Right lung (tissue), 5 donors: ENCODE data around the gene CCR2. TPM values are rescaled to one million over a fixed set of nuclear protein-coding genes. Genes with fewer than 3 reads are reported as not detected.

Experiments used
- DNase-seq, 2 donors: peaks; one replicate each; pipeline ENCODE4 v3.0.0-alpha.2; 2013
- polyA plus RNA-seq, 5 donors: library from polyadenylated mRNA; unstranded; fragments of 120-200 nt; gene quantifications; one replicate each; pipeline versions ENCODE4 v1.2.1 to v1.2.3, GENCODE V29; 2013; ENCODE audit warnings: inconsistent platforms in 1 of 5, low replicate concordance in 1 of 5; ENCODE audit not compliant: insufficient read length in 5 of 5, insufficient read depth in 1 of 5

The CCR2 gene
- polyA plus RNA-seq, 5 donors, result 1.4 to 2.7 (median 2.2) TPM

DNA sequence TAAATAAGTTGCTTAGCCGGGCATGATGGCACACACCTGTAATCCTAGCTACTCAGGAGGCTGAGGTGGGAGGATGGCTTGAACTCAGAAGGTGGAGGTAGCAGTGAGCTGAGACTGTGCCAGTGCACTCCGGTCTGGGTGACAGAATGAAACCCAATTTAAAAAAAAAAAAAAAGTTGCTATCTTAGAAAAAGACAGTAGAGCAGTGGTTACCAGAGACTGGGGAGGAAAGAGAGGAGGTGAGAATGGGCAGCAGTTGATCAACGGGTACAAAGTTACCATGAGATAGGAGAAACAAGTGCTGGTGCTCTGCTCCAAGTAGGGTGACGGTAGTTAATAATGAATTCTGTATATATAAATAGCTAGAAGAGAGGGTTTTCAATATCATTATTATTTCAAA, 821 bp upstream of the CCR2 start:
- no peak for DNase-seq

- DNase-seq, result no peak
These were observed 567 bp downstream of the CCR2 start for GRCh38 chr3:46354478-46354877.

GRCh38 chr3:46354984-46355383, 1.1 kb downstream of the CCR2 start:
- no peak for DNase-seq

DNA sequence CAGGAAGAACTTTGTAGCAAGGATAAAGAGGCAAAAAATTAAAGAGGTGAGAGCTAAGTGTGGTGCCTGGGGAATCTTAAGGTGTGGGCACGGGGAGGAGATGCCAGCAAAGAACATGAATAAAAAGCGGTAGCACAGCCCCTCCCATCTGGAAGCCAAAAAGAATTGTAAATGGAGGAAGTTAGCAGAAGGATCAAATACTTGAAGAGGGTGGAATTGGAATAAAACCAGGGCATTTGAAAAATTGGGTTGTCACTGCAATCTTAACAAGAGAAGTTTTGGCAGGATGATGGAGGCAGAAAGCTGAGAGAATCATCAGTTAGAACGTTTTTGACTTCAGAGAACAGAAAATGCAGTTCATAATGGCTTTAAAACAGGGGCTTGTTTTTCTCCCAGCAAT, 2.4 kb downstream of the CCR2 start:
- no peak for DNase-seq

DNA sequence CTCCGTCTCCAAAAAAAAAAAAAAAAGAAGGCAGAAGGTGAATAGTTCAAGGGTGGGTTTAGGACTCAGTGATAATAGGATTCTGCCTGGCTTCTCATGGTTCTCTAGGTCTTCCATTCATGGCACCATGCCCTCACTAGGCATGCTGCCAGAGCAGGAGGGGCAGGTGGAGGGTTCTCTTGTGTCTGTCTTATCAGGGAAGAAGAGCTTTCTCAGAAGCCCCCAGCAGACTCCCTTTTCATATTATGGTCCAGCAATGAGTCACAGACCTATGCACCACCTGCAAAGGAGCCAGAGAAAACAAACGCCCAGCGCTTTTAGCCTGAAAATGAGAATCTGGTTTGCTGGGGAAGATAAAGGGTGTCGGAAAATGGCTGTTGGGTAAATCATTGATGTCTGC, 3.0 kb downstream of the CCR2 start:
- DNase-seq, result no peak

GRCh38 chr3:46358466-46358865, 4.6 kb downstream of the CCR2 start:
- no peak for DNase-seq

GRCh38 chr3:46359733-46360493, 6.0 kb downstream of the CCR2 start:
- DNase-seq, result no peak

GRCh38 chr3:46360907-46361306, 7.0 kb downstream of the CCR2 start:
- DNase-seq, result no peak

GRCh38 chr3:46361408-46362283, 7.7 kb downstream of the CCR2 start:
- DNase-seq, result no peak

GRCh38 chr3:46365041-46365440, 11.1 kb downstream of the CCR2 start:
- no peak for DNase-seq

GRCh38 chr3:46365737-46366524, 12.0 kb downstream of the CCR2 start:
- no peak for DNase-seq

DNA sequence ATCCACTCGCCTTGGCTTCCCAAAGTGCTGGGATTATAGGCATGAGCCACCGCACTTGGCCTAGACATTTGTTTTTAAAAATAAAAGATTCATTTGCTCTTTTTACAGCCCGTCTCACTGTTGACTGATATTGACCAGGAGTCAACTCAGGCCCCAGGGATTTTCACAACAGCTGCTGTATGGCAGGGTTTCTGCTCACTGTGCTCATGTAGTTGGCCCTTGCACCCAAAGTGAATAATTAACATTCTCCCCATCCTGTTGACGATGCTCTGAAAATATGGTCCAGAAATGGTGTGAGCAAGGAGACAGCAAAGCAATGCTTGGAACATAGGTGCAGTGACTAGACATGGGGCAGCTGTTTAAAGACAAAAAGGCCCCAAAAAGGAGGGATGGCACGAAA, 13.9 kb downstream of the CCR2 start:
- DNase-seq, result no peak

GRCh38 chr3:46368569-46368968, 14.7 kb downstream of the CCR2 start:
- no peak for DNase-seq

GRCh38 chr3:46369151-46369550, 15.2 kb downstream of the CCR2 start:
- no peak for DNase-seq

DNA sequence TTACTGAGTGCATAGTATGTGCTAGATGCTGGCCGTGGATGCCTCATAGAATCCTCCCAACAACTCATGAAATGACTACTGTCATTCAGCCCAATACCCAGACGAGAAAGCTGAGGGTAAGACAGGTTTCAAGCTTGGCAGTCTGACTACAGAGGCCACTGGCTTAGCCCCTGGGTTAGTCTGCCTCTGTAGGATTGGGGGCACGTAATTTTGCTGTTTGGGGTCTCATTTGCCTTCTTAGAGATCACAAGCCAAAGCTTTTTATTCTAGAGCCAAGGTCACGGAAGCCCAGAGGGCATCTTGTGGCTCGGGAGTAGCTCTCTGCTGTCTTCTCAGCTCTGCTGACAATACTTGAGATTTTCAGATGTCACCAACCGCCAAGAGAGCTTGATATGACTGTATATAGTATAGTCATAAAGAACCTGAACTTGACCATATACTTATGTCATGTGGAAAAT, 15.8 kb downstream of the CCR2 start:
- DNase-seq, result no peak

GRCh38 chr3:46370839-46371518, 17.1 kb downstream of the CCR2 start, which contains the start of gene CCR5:
Gene CCR5, plus strand, starts transcription at chr3:46370946. Its CDS starts 1,957 bp downstream, at chr3:46372903.
- DNase-seq, result no peak

- DNase-seq, result no peak
These were observed 17.8 kb downstream of the CCR2 start for GRCh38 chr3:46371519-46372340.

GRCh38 chr3:46372492-46373359, 18.8 kb downstream of the CCR2 start:
- no peak for DNase-seq

DNA sequence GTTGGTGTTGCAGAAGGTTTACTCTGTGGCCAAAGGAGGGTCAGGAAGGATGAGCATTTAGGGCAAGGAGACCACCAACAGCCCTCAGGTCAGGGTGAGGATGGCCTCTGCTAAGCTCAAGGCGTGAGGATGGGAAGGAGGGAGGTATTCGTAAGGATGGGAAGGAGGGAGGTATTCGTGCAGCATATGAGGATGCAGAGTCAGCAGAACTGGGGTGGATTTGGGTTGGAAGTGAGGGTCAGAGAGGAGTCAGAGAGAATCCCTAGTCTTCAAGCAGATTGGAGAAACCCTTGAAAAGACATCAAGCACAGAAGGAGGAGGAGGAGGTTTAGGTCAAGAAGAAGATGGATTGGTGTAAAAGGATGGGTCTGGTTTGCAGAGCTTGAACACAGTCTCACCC, 20.8 kb downstream of the CCR2 start:
- DNase-seq, result no peak

DNA sequence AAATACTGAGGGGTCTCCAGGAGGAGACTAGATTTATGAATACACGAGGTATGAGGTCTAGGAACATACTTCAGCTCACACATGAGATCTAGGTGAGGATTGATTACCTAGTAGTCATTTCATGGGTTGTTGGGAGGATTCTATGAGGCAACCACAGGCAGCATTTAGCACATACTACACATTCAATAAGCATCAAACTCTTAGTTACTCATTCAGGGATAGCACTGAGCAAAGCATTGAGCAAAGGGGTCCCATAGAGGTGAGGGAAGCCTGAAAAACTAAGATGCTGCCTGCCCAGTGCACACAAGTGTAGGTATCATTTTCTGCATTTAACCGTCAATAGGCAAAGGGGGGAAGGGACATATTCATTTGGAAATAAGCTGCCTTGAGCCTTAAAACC, 21.3 kb downstream of the CCR2 start:
- no peak for DNase-seq
